OCI-LY3 (cell line): Measurements from ENCODE around the gene WDFY4.

Source experiments
- H2AFZ ChIP-seq: fragments of 200-600, 300-600 bp; shearing (Covaris generic); 2 replicates; pipeline ENCODE4 v1.6.0; 2014; ENCODE audit warnings: antibody characterized with exemption, low read depth, low read length
- H3K27ac ChIP-seq: fragments of 200-600, 300-600 bp; sonication (generic); 2 replicates; pipeline ENCODE4 v1.5.1; 2014; ENCODE audit warnings: mild to moderate bottlenecking, low read length, moderate library complexity, mixed read lengths
- H3K27me3 ChIP-seq: fragments of 200-600, 300-600 bp; sonication (generic); 2 replicates; pipeline ENCODE4 v1.6.1; 2014; ENCODE audit warnings: low read depth, low read length, mixed read lengths
- H3K36me3 ChIP-seq: fragments of 200-600, 300-600 bp; sonication (generic); replicated peaks from 2 replicates; pipeline ENCODE3; 2014; ENCODE audit warnings: low read depth, low read length, mixed read lengths
- H3K4me1 ChIP-seq: fragments of 300-600, 200-600 bp; sonication (generic); 2 replicates; pipeline ENCODE4 v1.6.1; 2014; ENCODE audit warnings: low read length, mixed read lengths
- H3K4me2 ChIP-seq: fragments of 200-600, 300-600 bp; sonication (generic); 2 replicates; pipeline ENCODE4 v1.6.1; 2014; ENCODE audit warnings: low read length, mixed read lengths
- H3K4me3 ChIP-seq: fragments of 300-600, 200-600 bp; sonication (generic); 2 replicates; pipeline ENCODE4 v1.5.1; 2014; ENCODE audit warnings: antibody characterized with exemption, mild to moderate bottlenecking, low read length, moderate library complexity
- H3K79me2 ChIP-seq: fragments of 300-600, 200-600 bp; shearing (Covaris generic); 2 replicates; pipeline ENCODE4 v1.6.1; 2014; ENCODE audit warnings: mild to moderate bottlenecking, low read length, mixed read lengths
- H3K9ac ChIP-seq: fragments of 300-600, 200-600 bp; shearing (Covaris generic); 2 replicates; pipeline ENCODE4 v1.6.0; 2014; ENCODE audit warnings: mild to moderate bottlenecking, low read length, moderate library complexity
- H3K9me3 ChIP-seq: fragments of 200-600, 300-600 bp; shearing (Covaris generic); 2 replicates; pipeline ENCODE4 v1.6.1; 2014; ENCODE audit warnings: low read length, mixed read lengths; ENCODE audit not compliant: insufficient read depth
- H4K20me1 ChIP-seq: fragments of 200-600, 300-600 bp; sonication (generic); 2 replicates; pipeline ENCODE4 v1.6.1; 2016; ENCODE audit warnings: low read length, mixed read lengths; ENCODE audit not compliant: insufficient read depth
- CTCF ChIP-seq: fragments of 200-600, 300-600 bp; sonication (generic); IDR thresholded peaks from 2 replicates; pipeline ENCODE4 v1.5.1; 2014; ENCODE audit warnings: antibody characterized with exemption, low read length, low read depth
- EZH2phosphoT487 ChIP-seq: fragments of 200-600 bp; shearing (Covaris generic); IDR thresholded peaks from 2 replicates; pipeline ENCODE4 v1.6.1; 2018; ENCODE audit warnings: antibody characterized with exemption, mixed run types, low read depth

The WDFY4 gene

GRCh38 chr10:48944171-48944570 lies 259.5 kb downstream of the WDFY4 start:
- Histone ChIP-seq H3K36me3 (peaks cover 35% of the 10 kb centered on the region), H2AFZ (no peak overlapping the region), H3K79me2 (no peaks in the 10 kb centered on the region), H3K4me3 (no peak overlapping the region), H3K9ac (no peak overlapping the region), H3K4me2 (no peak overlapping the region), H3K9me3 (no peaks in the 10 kb centered on the region), H3K27me3 (no peaks in the 10 kb centered on the region), H3K4me1 (no peaks in the 10 kb centered on the region), H4K20me1 (no peaks in the 10 kb centered on the region), H3K27ac (no peak overlapping the region)
- TF ChIP-seq CTCF = no peak
- no peak for TF ChIP-seq EZH2phosphoT487

GRCh38 chr10:48945441-48946130 lies 260.9 kb downstream of the WDFY4 start:
- peaks cover 35% of the 10 kb centered on the region for H3K36me3 ChIP-seq
- TF ChIP-seq CTCF (no peak), EZH2phosphoT487 (no peak)

GRCh38 chr10:48946332-48946731 lies 261.7 kb downstream of the WDFY4 start:
- Histone ChIP-seq H2AFZ (no peak overlapping the region), H3K4me2 (no peak overlapping the region)

More at GRCh38 chr10:48945441-48946130, 260.9 kb downstream of the WDFY4 start:
- H3K79me2 ChIP-seq = no peaks in the 10 kb centered on the region
- H3K27me3 ChIP-seq = no peaks in the 10 kb centered on the region
- H3K4me1 ChIP-seq = no peaks in the 10 kb centered on the region
- H3K27ac ChIP-seq = no peak overlapping the region
- H4K20me1 ChIP-seq = no peaks in the 10 kb centered on the region
- H3K9ac ChIP-seq = no peak overlapping the region
- no peak overlapping the region for H3K4me3 ChIP-seq
- H2AFZ ChIP-seq = no peak overlapping the region
- no peaks in the 10 kb centered on the region for H3K9me3 ChIP-seq
- H3K4me2 ChIP-seq = no peak overlapping the region

More at GRCh38 chr10:48946332-48946731, 261.7 kb downstream of the WDFY4 start:
- no peaks in the 10 kb centered on the region for H4K20me1 ChIP-seq
- no peak overlapping the region for H3K4me3 ChIP-seq
- H3K27ac ChIP-seq = no peak overlapping the region
- H3K9ac ChIP-seq = no peak overlapping the region
- H3K79me2 ChIP-seq = no peaks in the 10 kb centered on the region
- H3K9me3 ChIP-seq = no peaks in the 10 kb centered on the region
- TF ChIP-seq EZH2phosphoT487 = no peak
- TF ChIP-seq CTCF = no peak
- no peaks in the 10 kb centered on the region for H3K27me3 ChIP-seq
- H3K36me3 ChIP-seq = peaks cover 38% of the 10 kb centered on the region
- H3K4me1 ChIP-seq = no peaks in the 10 kb centered on the region
